ENCODE data around the gene EPPIN. TPM values are rescaled to one million over a fixed set of nuclear protein-coding genes. Genes with fewer than 3 reads are reported as not detected.

The EPPIN gene
- total RNA-seq, 1 experiment from 2014 or later: not detected

Small RNAs within 50 kb of the gene (small RNA-seq; reads per million reads assigned to genes)
- gene AL031663.1 (0 reads per million in 2 experiments), gene HSPD1P21 (0 reads per million in 2 experiments), gene RNA5SP485 (0 reads per million in 2 experiments)

Other genes with a start within 250 kb of the EPPIN start
- not detected in 2 replicates for gene RBPJL, start 240.6 kb downstream of the EPPIN start, total RNA-seq (2014; rRNA removed; shearing (Covaris generic))
- not detected in 2 replicates for gene MATN4, start 239.1 kb downstream of the EPPIN start, total RNA-seq (2014; rRNA removed; shearing (Covaris generic))
- 12.7 and 14.7 TPM in 2 replicates for gene SDC4, start 199.0 kb downstream of the EPPIN start, total RNA-seq (2014; rRNA removed; shearing (Covaris generic))
- 36.4 and 38.0 TPM in 2 replicates for gene SYS1, start 184.2 kb downstream of the EPPIN start, total RNA-seq (2014; rRNA removed; shearing (Covaris generic))
- not detected in 2 replicates for gene TP53TG5, start 169.1 kb downstream of the EPPIN start, total RNA-seq (2014; rRNA removed; shearing (Covaris generic))
- gene DBNDD2, start 139.1 kb downstream of the EPPIN start, total RNA-seq (2014; rRNA removed; shearing (Covaris generic)): 16.6 and 17.4 TPM in 2 replicates
- 145 and 150 TPM in 2 replicates for gene PIGT, start 131.3 kb downstream of the EPPIN start, total RNA-seq (2014; rRNA removed; shearing (Covaris generic))
- gene WFDC2, start 77.6 kb downstream of the EPPIN start, total RNA-seq (2014; rRNA removed; shearing (Covaris generic)): not detected in 2 replicates
- not detected in 2 replicates for gene SPINT3, start 31.8 kb downstream of the EPPIN start, total RNA-seq (2014; rRNA removed; shearing (Covaris generic))
- 0.22 TPM in 1 of 2 replicates, not detected in the other for gene WFDC6, start 7.9 kb downstream of the EPPIN start, total RNA-seq (2014; rRNA removed; shearing (Covaris generic))
- gene WFDC8, start 31.9 kb upstream of the EPPIN start, total RNA-seq (2014; rRNA removed; shearing (Covaris generic)): not detected in 2 replicates
- not detected in 2 replicates for gene WFDC10A, start 82.3 kb upstream of the EPPIN start, total RNA-seq (2014; rRNA removed; shearing (Covaris generic))
- gene WFDC9, start 83.9 kb upstream of the EPPIN start, total RNA-seq (2014; rRNA removed; shearing (Covaris generic)): not detected in 2 replicates
- gene WFDC11, start 122.8 kb upstream of the EPPIN start, total RNA-seq (2014; rRNA removed; shearing (Covaris generic)): not detected in 2 replicates
- not detected in 2 replicates for gene WFDC13, start 154.6 kb upstream of the EPPIN start, total RNA-seq (2014; rRNA removed; shearing (Covaris generic))
- not detected in 2 replicates for gene WFDC10B, start 157.6 kb upstream of the EPPIN start, total RNA-seq (2014; rRNA removed; shearing (Covaris generic))
- gene SPINT4, start 174.9 kb upstream of the EPPIN start, total RNA-seq (2014; rRNA removed; shearing (Covaris generic)): not detected in 2 replicates
- gene WFDC3, start 244.5 kb upstream of the EPPIN start, total RNA-seq (2014; rRNA removed; shearing (Covaris generic)): 0.40 and 0.58 TPM in 2 replicates
- 29.3 and 35.0 TPM in 2 replicates for gene DNTTIP1, start 244.6 kb upstream of the EPPIN start, total RNA-seq (2014; rRNA removed; shearing (Covaris generic))

Data from NCI-H460 (cell line).